HG03520 (cell line): ENCODE measurements around the gene NXN.
"Not testable (repeated sequence)": the region's sequence is repeated elsewhere in the genome, so short reads cannot be mapped to it uniquely, and the experiment has no call there.

Experiments
- ATAC-seq: cut with Tn5 transposase; IDR thresholded peaks from one replicate; pipeline ENCODE4 v1.9.1; 2021; ENCODE audit warnings: mild to moderate bottlenecking, moderate library complexity; ENCODE audit not compliant: unreplicated experiment

Gene NXN

DNA sequence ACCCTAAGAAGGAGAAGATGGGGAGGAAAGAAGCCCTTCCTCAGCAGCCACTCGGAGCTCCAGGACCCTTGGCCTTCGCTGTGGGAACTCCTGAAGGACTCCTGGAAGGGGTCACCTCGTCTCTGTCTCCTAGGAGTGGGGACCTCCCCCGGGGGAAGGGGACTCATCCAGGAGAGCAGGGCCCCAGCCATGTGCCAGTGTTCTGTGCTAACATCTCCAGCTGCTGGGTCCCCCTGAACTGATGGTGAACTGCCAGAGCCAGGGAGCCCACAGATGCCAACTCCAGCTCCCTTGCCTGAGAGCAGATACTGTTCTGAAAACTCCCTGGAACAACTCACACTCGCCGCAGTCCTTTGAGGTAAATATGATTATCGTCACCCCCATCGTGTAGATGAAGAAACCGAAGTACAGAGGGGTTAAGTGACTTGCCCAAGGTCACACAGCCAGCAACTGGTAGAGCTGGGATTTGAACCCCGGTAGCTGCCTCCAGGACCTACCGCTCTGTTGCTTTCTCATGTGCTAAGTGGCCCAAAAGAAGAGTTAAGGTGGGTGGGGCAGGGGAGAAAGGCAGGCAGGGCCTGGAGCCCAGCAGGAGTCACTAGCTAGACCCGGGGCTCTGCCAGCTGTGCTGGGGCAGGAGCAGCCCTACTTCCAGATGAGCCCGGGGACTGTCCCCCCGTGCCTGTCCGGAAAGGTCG, 27.9 kb upstream of the NXN start:
- no peak for ATAC-seq

DNA sequence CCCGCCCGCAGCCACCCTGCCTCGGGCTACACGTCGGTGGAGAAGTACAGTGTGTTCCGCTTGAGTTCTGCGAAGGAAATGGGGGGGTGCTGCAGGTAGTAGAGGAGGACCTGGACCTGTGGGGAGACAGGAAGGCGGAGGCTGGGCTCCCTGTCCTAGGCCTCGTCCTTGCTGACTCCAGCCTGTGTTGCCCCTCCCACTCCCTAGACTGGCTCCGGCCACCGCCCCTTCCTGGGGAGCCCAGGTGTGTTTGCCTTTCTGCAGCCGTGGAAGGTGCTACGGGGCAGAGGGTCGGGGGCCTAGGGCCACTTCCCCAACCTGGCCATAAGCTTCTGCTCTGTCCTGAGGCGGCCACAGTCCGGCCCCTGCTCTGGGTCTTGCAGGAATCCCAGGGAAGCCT, 26.5 kb upstream of the NXN start:
- no peak for ATAC-seq

DNA sequence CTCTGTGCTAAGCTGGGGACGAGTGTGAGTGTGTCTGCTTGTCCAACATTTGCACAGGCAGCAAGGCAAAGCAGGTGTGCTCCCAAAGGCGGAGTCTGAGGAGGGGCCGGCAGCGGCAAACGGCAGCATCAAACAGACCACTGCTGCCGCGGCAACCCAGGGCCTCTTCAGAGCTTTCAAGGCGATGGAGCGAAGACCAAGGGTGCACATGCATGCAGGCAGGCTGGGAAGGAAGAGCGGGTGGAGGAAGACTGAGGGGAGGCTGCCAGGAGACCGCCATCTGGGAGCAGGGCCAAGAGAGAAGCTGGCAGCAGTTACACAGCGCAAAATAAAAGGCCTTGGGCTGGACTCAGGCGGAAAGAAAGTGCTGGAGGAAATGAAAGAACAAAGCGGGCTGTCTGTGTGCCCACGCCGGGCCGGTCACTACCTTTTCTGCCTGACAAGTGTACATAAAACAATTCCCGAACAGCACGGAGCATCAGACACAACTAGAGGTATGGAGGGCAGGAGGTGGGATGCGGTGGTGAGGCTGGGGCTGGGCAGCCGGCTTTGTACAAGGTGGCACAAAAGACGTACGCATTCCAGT, 25.9 kb upstream of the NXN start:
- ATAC-seq: no peak

DNA sequence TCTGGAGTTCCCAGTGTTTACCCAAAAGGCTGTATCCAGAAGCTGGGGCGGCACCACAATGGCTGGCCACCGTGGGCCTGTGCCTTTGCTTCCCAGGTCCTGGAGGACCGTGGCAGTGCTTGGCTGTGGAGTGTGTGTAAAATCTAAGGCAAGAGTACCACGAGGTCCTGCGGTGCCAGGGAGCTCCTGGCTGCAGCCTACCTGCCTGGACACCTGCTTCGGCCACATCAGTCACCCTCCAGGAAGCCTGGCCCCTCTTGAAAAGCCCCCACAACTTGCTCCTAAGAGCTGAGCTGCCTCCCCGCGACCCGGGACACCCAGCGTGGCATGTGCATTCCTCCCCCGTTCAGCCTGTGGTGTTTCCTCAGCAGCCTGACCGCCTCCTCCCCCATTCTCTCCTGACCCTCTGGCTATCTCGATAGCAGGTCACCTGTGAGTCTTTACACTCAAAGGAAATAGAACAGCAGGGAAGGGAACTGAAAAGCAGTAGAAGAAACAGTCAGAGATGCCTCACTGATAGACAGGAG, 25.3 kb upstream of the NXN start:
- ATAC-seq: no peak

DNA sequence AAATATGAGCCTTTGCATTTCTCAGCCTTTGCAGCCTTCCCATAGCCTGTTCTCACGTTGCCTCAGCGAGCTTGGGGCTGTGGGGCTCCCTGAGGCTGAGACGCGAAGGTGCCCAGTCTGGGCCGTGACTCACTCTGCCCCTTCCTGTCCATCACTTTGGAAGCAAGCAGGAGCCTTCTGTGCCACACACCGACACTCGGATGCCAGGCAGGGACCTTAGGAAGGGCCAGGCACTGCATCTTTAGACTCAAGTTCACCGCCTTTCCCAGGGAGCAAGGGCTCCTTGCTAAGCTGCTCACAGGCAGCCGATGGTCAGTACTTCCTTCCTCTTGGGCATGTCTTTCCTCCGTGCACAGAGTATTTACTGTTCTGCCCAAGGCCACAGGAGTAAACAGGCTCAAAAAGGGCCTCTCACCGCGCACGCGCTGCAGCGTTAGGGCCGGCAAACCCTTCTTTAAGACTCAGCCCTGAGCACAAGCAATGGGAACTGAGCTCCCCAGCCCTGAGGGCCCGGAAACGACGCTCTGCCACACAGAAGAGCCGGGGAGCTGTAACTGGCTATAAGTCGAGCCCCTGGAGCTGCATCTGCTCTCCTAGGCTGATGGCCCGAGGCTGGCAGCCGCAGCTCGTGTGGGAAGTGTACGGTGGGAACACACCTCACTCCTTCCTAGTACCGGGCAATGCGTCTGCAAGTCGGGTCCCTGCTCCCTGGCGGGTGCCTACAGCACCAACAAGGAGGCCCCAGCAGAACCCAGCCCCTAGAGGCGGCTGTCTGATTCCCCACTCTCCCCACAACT, 24.6 kb upstream of the NXN start:
- no peak for ATAC-seq

DNA sequence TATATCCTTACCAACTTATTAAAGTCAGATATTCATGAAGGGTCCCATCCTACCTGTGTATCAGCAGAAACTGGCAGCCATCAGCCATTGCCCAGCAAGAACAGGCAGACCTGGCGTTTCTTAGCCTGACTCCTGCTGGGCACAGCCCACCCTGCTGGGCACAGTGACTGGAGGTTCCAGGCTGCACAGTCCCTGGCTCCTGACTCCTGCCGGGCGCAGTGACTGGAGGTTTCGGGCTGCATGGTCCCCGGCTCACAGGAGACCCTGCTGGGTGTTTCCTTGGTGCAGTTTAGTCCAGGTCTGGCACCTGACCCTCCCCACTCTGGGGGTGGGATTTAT, 24.0 kb upstream of the NXN start:
- no peak for ATAC-seq

DNA sequence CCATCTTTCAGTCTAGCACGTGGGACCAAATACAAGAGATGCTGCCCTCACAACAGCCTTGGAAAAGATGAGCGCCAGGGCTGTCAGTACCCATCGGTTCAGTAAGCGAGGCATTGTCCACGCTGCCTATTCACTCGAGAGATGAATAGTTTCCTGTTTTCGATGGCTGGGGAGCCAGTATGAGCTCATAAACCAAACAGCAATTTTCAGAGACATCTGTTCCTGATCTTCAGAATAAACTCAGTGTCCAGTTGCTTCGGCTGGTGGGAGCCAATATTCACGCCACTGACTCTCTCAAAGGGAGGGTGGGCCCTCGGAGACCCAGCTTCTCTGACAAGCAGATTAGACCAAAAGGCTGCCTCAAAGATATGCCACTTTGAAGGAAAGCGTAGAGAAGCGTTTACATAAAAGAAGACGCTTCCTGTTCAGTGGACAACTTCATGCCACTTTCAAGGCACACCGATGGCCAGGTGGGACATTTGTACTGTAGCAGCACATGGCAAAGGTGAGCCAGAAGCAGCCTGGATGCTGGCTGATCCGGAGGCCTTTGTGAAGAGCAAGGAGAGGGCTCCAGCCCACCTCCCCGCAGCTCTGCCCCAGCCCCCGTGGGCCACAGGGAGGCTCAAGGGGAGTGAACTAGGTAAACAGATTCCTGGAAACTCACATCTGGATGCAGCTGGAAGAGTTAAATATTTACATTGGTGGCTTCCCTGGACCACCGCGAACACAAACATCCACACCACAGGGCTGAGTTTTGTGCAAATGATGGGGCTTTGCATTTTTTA, 23.4 kb upstream of the NXN start:
- no peak for ATAC-seq

DNA sequence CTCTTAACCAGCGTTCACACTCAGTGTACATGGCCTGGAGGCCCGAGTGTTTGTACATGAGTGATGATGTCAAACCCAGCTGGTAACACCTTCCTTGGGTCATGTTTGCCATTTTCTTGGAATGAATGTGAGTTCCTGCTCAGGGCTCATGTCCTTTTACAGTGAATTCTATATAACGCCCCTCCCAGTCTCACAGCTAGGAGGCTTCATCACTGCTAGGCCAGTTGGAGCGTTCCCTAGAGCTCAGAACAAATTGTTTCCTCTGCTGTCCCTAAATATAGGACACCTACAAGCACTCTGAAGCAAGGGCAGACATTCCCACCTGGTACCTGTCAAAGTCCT, 22.8 kb upstream of the NXN start:
- ATAC-seq: no peak

DNA sequence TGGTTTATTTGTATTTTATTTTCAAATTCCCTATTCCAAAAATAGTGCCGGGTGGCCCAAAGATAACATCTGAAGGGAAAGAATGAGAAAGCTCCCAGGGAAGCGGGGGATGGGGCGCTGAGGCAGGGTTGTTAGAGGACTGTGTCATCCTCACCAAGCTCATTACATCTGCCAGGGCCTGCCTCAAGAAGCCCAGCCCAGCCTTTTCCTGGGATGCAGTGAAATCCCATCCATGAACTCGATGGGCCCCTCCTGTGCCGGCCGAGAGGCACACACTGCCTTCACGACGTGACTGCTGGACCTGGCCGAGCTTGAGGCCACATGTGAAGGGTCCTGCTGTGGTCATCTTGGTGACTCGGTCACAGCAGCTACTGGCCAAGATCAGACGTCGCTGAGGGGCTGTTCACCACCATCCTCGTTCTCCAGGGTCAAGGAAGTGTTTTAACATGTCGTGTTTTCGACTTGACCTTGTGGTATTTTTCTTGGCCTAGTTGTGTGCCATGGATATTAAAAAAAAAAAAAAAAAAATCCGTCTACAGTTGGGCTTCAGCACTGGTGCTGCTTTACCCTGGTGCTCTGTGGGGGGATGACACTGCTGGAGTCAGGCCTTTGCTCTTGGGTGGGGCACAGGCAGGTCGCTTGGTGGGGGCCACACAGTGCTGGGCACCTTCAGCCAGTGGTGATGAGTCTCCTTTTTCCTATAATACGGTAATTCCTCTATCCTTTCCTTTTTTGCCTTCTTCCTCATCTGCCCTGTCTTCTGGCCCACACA, 22.2 kb upstream of the NXN start:
- ATAC-seq: no peak

DNA sequence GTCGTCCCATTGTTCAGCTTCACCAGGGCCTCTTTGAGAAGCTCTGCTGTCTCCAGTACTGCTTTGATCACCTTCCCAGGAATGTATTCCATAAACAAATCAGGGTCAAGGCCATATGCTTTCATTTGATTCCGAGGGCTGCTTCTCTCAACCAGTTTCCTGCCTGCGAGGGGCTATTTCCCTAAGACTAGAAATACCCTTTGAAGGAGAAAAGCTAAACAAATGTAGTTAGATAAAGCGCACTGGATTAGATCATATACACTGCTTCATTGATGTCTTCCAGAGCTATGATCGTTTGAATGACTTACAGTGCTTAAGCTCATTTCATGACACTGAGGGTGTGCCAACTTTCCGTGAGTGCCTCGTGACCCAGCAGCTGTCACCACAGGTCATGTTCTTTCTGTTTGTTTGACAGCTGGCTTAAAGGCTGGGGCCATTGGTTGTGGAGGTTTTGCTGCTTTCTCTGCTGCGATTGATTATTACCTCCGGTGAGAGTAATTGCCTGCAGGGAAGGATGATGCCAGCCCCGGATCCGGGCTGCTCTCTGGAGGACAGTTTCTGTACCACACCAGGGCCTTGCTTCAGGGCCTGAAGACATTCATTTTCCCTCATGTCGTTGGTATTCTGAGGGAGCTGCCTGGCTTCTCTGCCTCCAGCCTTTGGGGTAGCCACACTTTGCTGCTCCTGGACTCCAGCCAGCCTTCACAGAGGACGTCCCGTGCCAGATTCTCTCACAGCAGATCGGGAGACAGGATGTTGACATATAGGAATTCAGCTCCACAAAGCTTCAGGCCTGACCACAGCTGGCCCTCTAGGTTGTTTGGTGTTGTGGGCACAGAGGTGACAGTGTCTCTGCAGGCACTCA, 21.3 kb upstream of the NXN start:
- no peak for ATAC-seq

DNA sequence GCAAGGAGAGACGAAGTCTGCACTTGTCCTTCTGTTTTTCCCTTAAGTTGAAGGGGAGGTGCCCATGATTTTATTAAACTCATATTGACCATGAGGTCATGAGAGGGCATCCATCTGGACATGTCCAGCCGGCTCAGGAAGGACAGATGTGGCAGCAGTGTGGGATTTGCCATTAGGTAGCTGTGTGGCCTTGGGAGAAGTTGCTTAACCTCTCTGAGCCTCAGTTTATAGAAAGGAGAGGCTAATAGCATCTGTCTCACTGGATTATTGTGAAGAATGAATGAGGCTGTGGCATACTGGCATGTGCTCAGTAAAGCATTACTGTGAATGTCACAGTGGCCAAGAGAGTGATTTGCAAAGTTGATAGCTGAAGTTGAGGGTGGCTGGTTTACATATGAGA, 18.5 kb upstream of the NXN start:
- no peak for ATAC-seq

DNA sequence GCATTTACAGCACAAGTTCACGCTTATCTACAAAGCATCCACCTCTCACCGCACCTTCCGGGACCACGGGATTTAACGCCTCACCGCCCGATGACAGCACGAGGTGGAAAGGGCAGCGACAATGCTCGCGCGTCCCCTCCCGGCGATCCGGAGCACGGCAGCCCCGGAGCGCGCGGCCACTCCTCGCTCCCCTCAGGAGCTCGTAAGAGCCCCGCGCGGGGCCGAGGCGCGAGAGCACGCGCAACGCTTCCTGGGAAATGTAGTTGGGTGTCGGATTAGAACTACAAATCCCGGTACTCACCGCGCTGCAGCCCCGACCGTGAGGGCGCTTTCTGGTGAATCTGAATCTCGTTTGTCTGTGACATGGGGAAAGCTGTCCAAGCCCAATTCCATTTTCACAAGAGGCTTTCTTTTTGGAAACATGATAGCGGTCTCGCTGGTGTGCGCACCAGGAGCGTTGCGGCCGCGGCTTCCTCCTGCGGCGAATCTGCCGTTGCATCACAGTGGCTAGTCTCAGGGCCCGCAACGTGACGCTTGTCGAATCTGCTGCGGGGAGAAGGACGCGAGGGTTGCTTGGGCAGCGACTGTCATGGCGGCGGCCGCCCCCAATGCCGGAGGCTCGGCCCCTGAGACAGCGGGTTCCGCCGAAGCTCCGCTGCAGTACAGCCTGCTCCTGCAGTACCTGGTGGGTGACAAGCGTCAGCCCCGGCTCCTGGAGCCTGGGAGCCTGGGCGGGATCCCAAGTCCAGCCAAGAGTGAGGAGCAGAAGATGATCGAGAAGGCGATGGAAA, 17.2 kb upstream of the NXN start, which contains the start of gene TIMM22:
Gene TIMM22, plus strand, starts transcription at position 576 of the 791 bp plus-strand sequence. Its CDS starts 14 bp downstream, at position 590.
- ATAC-seq: peak; percentile 84

DNA sequence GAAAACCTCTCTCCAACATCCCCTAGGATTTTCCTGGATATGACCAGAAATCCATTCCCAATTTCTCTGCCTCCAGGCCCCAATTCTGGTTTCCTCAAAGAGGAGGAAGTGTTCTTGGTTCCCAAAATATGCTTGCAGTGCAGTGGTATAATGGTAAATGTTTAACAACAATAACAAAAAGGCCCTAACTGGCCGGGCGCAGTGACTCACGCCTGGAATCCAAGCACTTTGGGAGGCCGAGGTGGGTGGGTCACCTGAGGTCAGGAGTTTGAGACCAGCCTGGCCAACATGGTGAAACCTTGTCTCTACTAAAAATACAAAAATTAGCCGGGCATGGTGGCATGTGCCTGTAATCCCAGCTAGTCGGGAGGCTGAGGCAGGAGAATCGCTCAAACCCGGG, 15.7 kb upstream of the NXN start:
- not testable (repeated sequence) for ATAC-seq

DNA sequence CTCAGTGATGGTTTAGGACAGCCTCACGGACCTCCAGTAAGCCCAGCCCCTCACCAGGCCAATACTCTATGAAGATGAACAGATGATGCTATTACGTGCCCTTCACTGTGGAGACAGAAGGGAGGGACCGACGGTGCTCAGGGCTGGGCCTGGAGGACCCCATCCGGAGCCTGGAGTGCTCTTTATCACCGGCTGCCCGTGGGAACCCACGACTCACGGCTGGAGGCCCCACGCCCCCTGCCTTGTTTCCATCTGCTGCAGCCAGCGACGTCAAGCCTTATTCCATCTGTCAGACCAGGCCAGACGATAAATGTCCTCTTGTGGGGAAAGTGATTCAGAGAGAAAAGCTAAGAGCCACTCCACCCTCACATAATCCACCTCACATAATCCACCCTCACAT, 13.4 kb upstream of the NXN start:
- no peak for ATAC-seq

DNA sequence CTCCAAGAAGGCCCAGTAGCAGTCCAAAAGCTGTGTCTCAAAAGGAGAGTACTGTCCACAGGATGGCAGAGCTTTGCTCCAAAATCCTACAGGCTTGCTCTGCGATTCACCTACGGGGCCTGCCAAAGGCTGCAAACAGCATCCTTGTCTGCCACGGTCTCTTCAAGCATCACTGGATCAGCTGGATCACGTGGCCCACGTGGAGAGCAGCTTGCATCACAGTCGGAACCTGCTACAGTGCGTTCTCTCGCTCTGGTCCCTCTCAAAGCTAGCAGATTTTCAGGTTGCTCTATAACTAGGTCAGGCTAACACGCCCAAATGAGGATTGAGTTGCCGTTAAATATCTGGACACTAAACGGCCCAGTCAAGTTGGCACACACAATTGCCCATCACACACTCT, 9.0 kb upstream of the NXN start:
- ATAC-seq: no peak

DNA sequence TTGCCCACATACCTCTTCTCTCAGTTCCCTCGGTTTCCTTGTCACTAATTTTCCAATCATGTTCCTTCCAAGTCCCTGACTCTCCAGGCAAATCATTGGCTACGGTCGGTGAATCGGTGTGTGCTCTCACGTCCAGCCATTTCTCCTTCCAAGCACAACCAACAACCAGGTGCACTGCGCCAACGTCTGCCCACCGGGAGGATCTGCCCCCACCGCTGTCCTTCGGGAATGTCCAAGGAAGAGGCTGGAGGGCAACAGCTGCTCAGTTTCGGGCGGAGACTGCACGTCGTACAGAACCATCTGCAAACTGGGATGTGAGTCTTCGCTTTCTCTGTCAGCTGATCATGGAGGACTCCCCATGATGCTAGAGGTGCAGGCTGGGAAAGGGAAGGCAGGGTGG, 8.4 kb upstream of the NXN start:
- no peak for ATAC-seq

DNA sequence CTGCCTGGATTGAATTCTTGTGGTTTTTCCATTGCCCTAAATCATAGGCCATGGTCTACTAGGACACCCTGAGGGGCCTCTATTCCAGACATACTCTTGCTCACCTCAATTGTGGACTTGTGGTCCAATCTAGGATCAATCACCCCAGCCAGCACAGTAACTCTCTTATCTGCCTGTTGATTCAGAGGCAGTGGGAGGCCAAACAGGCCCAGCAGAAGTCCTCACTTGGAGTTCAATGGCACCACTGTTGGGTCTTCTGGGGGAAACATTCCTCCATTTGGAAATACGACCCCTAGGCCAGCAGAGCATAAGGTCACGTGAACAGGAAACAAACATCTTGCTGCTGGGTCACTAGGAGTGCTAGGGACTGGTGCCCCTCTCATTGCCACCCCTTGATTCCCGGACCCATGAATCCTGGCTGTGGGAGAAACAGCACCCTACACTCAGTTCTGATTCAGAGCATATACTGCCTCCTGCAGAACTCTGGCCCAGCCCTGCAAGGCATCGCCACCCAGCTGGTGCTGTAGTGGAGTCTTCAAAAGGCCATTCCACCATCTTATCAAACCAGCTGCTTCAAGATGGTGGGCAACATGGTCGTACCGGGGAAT, 6.8 kb upstream of the NXN start:
- ATAC-seq: no peak

DNA sequence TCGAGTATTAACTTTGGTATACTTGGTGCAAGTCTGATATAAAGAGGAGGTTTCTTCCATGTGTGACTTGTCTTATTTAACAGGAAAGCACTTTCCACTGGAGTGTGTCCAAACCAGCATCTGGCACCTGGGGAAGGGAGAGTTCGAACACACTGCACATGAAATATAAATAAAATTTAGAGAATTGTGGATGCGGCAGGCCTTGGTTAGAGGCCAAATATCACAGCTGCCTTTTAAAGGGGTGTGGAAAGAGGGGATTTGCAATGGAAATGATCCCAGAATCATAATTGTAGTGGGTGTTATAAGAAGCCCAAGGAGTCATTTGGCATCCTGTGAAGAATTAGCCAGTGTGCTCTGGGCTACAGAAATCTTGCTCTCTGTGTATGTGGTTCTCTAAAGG, 4.3 kb upstream of the NXN start:
- ATAC-seq: no peak

DNA sequence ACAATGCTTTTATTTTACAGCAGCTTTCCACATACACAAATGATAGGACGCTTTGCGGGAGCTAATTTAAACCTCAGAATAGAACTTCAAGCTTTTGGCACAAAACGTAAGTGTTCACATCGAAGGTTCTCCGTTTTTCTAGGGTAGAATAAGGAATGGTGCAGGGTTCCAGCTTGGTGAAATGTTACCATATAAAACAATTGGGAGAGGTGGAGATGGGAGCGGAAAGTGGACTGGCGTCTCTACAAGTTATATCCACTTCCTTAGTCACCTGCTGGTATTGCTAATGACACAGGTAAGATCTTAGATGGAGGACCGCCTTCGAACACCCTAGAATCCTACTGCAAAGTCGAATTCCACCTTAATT, 1.7 kb upstream of the NXN start:
- ATAC-seq: no peak
